ENCODE measurements around the gene MAP2.

The MAP2 gene

GRCh38 chr2:209511637-209512036, 87.8 kb downstream of the MAP2 start:
- TF ChIP-seq CTBP1 (IDR thresholded peaks at IDR 0.05; ENCODE audit: borderline replicate concordance) (no peak), ARNT (IDR thresholded peaks at IDR 0.05) (no peak), NFRKB (IDR thresholded peaks at IDR 0.05) (no peak)
- ChIA-PET POLR2A (no interaction called here), CTCF (no interaction called here)
- no peak for DNase-seq (ENCODE audit: extremely low spot score)

- TF ChIP-seq NFRKB (IDR thresholded peaks at IDR 0.05) (no peak), L3MBTL2 (conservative IDR thresholded peaks at IDR 0.05) (no peak), SP1 (IDR thresholded peaks at IDR 0.05) (no peak), HDGF (IDR thresholded peaks at IDR 0.05; ENCODE audit: borderline replicate concordance) (no peak), CTBP1 (IDR thresholded peaks at IDR 0.05; ENCODE audit: borderline replicate concordance) (no peak), TARDBP (IDR thresholded peaks at IDR 0.05) (no peak)
These were observed 89.1 kb downstream of the MAP2 start for GRCh38 chr2:209512971-209513370.

GRCh38 chr2:209517436-209517835, 93.6 kb downstream of the MAP2 start:
- CTCF ChIA-PET: interaction anchor here (0.6 kb wide), 1 partner anchor 22 kb away, joined by 6 read pairs; no protein-coding TSS in a partner anchor
- POLR2A ChIA-PET: no interaction called here
- TF ChIP-seq LEF1 (IDR thresholded peaks at IDR 0.05; ENCODE audit: borderline replicate concordance) (no peak), BHLHE40 (IDR thresholded peaks at IDR 0.05; ENCODE audit: borderline replicate concordance) (no peak), PKNOX1 (IDR thresholded peaks at IDR 0.05) (no peak), FOXA1 (IDR thresholded peaks at IDR 0.05) (no peak), HDGF (IDR thresholded peaks at IDR 0.05; ENCODE audit: borderline replicate concordance) (no peak), TARDBP (IDR thresholded peaks at IDR 0.05) (no peak)
- no peak for DNase-seq (ENCODE audit: extremely low spot score)

More at GRCh38 chr2:209512971-209513370, 89.1 kb downstream of the MAP2 start:
- ChIA-PET CTCF (no interaction called here), POLR2A (no interaction called here)
- no peak for DNase-seq (ENCODE audit: extremely low spot score)

GRCh38 chr2:209519271-209519670, 95.4 kb downstream of the MAP2 start:
- no peak for DNase-seq (ENCODE audit: extremely low spot score)
- CTCF ChIA-PET: interaction anchor here (0.8 kb wide), 1 partner anchor 24 kb away, joined by 3 read pairs; no protein-coding TSS in a partner anchor
- TF ChIP-seq SUZ12 (IDR thresholded peaks at IDR 0.05) (no peak), CTBP1 (IDR thresholded peaks at IDR 0.05; ENCODE audit: borderline replicate concordance) (no peak), FOXK2 (IDR thresholded peaks at IDR 0.05) (no peak), PKNOX1 (IDR thresholded peaks at IDR 0.05) (no peak), LEF1 (IDR thresholded peaks at IDR 0.05; ENCODE audit: borderline replicate concordance) (no peak), ARNT (IDR thresholded peaks at IDR 0.05) (no peak), NFRKB (IDR thresholded peaks at IDR 0.05) (no peak), ZNF384 (IDR thresholded peaks at IDR 0.05) (no peak), SP1 (IDR thresholded peaks at IDR 0.05) (no peak), ELF4 (IDR thresholded peaks at IDR 0.05) (no peak), FOXA1 (IDR thresholded peaks at IDR 0.05) (no peak), HDGF (IDR thresholded peaks at IDR 0.05; ENCODE audit: borderline replicate concordance) (no peak), FOXM1 (IDR thresholded peaks at IDR 0.05; ENCODE audit: borderline replicate concordance) (no peak), TARDBP (IDR thresholded peaks at IDR 0.05) (no peak), L3MBTL2 (conservative IDR thresholded peaks at IDR 0.05) (no peak), BHLHE40 (IDR thresholded peaks at IDR 0.05; ENCODE audit: borderline replicate concordance) (no peak)
- POLR2A ChIA-PET: no interaction called here

GRCh38 chr2:209519906-209520305, 96.1 kb downstream of the MAP2 start:
- DNase-seq (ENCODE audit: extremely low spot score): no peak
- TF ChIP-seq SUZ12 (IDR thresholded peaks at IDR 0.05) (no peak), BHLHE40 (IDR thresholded peaks at IDR 0.05; ENCODE audit: borderline replicate concordance) (no peak), TARDBP (IDR thresholded peaks at IDR 0.05) (no peak), LEF1 (IDR thresholded peaks at IDR 0.05; ENCODE audit: borderline replicate concordance) (no peak), PKNOX1 (IDR thresholded peaks at IDR 0.05) (no peak), FOXA1 (IDR thresholded peaks at IDR 0.05) (no peak), L3MBTL2 (conservative IDR thresholded peaks at IDR 0.05) (no peak), CTBP1 (IDR thresholded peaks at IDR 0.05; ENCODE audit: borderline replicate concordance) (no peak), ELF4 (IDR thresholded peaks at IDR 0.05) (no peak), FOXK2 (IDR thresholded peaks at IDR 0.05) (no peak), HDGF (IDR thresholded peaks at IDR 0.05; ENCODE audit: borderline replicate concordance) (no peak), SP1 (IDR thresholded peaks at IDR 0.05) (no peak), NFRKB (IDR thresholded peaks at IDR 0.05) (no peak), ZNF384 (IDR thresholded peaks at IDR 0.05) (no peak), ARNT (IDR thresholded peaks at IDR 0.05) (no peak)
- ChIA-PET CTCF (no interaction called here), POLR2A (no interaction called here)

- TF ChIP-seq FOXA1 (IDR thresholded peaks at IDR 0.05) (no peak), FOXK2 (IDR thresholded peaks at IDR 0.05) (no peak), CTBP1 (IDR thresholded peaks at IDR 0.05; ENCODE audit: borderline replicate concordance) (no peak), LEF1 (IDR thresholded peaks at IDR 0.05; ENCODE audit: borderline replicate concordance) (no peak), FOXM1 (IDR thresholded peaks at IDR 0.05; ENCODE audit: borderline replicate concordance) (no peak), L3MBTL2 (conservative IDR thresholded peaks at IDR 0.05) (no peak), ZNF384 (IDR thresholded peaks at IDR 0.05) (no peak), HDGF (IDR thresholded peaks at IDR 0.05; ENCODE audit: borderline replicate concordance) (no peak), BHLHE40 (IDR thresholded peaks at IDR 0.05; ENCODE audit: borderline replicate concordance) (no peak), ELF4 (IDR thresholded peaks at IDR 0.05) (no peak), ARNT (IDR thresholded peaks at IDR 0.05) (no peak), SUZ12 (IDR thresholded peaks at IDR 0.05) (no peak), NFRKB (IDR thresholded peaks at IDR 0.05) (no peak), PKNOX1 (IDR thresholded peaks at IDR 0.05) (no peak), SP1 (IDR thresholded peaks at IDR 0.05) (no peak), TARDBP (IDR thresholded peaks at IDR 0.05) (no peak)
- CTCF ChIA-PET: interaction anchor here (0.7 kb wide), 1 partner anchor 1796 kb away, joined by 3 read pairs; no protein-coding TSS in a partner anchor
- no peak for DNase-seq (ENCODE audit: extremely low spot score)
- POLR2A ChIA-PET: no interaction called here
These were observed 99.3 kb downstream of the MAP2 start for GRCh38 chr2:209523041-209523740.
